Measurements from ENCODE around the gene FGD4. TPM values are rescaled to one million over a fixed set of nuclear protein-coding genes. Genes with fewer than 3 reads are reported as not detected.
A peak's percentile ranks its signal among the peaks of the same experiment; 100 is the strongest.
"Not testable (repeated sequence)": the region's sequence is repeated elsewhere in the genome, so short reads cannot be mapped to it uniquely, and the experiment has no call there.

FGD4 gene
- total RNA-seq, 1 experiment from 2014 or later: 31.6 TPM

DNA sequence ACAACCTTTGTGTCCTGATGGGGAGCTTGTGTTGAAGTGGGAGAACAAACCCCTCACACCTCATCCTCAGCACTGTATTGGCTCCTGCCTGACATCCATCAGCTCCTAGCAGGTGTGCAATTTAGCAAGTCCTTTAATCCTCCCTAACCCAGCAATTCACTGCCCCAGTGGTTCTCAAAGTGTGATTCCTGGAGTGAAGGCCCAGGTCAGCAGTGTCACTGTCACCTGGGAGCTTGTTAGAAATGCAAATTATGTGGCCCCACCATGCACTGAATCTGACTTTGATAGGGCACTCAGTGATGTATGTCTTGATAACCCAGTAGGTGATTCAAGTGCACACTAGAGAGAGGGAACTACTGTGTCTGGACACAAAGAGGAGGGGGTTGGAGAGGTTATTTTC is 133.6 kb downstream of the FGD4 start:
- Mint-ChIP-seq H3K27ac (ENCODE audit: unreplicated experiment) (no peak overlapping the region), H3K36me3 (ENCODE audit: insufficient read depth, unreplicated experiment) (peaks cover 7% of the 10 kb centered on the region), H3K9me3 (ENCODE audit: unreplicated experiment) (no peaks in the 10 kb centered on the region), H3K4me1 (ENCODE audit: low read depth, unreplicated experiment) (peaks cover 40% of the 10 kb centered on the region), H3K27me3 (ENCODE audit: insufficient read depth, unreplicated experiment) (no peaks in the 10 kb centered on the region), H3K4me3 (ENCODE audit: unreplicated experiment) (no peak overlapping the region)
- H3K36me3 ChIP-seq (ENCODE audit: control insufficient read depth, insufficient read depth, low read length): 0 out of 2 replicates have a peak, but pooled peaks cover 2% of the 10 kb centered on the region
- no peaks in the 10 kb centered on the region for H3K27me3 ChIP-seq (replicated peaks; ENCODE audit: control insufficient read depth, insufficient read depth, low read length)
- no TSS peak for BruUV-seq (replicated peaks)
- no peak overlapping the region for H3K4me3 ChIP-seq (ENCODE audit: low read depth, low read length)
- ChIA-PET POLR2A (interaction anchor here (0.7 kb wide), 1 partner anchor 134 kb away, joined by 5 read pairs; the partner anchor contains the start of gene FGD4), CTCF (interaction anchor here (0.9 kb wide), 1 partner anchor 10 kb away, joined by 3 read pairs; no protein-coding TSS in a partner anchor)
- intact Hi-C loops (cut with micrococcal nuclease; ENCODE audit: unreplicated experiment): loop anchor here (10.0 kb wide), 1 partner anchor 122 kb away; no protein-coding TSS in a partner anchor
- H3K4me1 ChIP-seq: peaks cover 46% of the 10 kb centered on the region
- no peak for DNase-seq
- H3K9me3 ChIP-seq: no peaks in the 10 kb centered on the region
- TF ChIP-seq, protein P1, sequence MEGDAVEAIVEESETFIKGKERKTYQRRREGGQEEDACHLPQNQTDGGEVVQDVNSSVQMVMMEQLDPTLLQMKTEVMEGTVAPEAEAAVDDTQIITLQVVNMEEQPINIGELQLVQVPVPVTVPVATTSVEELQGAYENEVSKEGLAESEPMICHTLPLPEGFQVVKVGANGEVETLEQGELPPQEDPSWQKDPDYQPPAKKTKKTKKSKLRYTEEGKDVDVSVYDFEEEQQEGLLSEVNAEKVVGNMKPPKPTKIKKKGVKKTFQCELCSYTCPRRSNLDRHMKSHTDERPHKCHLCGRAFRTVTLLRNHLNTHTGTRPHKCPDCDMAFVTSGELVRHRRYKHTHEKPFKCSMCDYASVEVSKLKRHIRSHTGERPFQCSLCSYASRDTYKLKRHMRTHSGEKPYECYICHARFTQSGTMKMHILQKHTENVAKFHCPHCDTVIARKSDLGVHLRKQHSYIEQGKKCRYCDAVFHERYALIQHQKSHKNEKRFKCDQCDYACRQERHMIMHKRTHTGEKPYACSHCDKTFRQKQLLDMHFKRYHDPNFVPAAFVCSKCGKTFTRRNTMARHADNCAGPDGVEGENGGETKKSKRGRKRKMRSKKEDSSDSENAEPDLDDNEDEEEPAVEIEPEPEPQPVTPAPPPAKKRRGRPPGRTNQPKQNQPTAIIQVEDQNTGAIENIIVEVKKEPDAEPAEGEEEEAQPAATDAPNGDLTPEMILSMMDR (IDR thresholded peaks at IDR 0.05; ENCODE audit: insufficient read depth in 1 of 2, low read depth in 1 of 2, low read length in 1 of 2, severe bottlenecking in 1 of 2, unreplicated experiment in 1 of 2): no peak

DNA sequence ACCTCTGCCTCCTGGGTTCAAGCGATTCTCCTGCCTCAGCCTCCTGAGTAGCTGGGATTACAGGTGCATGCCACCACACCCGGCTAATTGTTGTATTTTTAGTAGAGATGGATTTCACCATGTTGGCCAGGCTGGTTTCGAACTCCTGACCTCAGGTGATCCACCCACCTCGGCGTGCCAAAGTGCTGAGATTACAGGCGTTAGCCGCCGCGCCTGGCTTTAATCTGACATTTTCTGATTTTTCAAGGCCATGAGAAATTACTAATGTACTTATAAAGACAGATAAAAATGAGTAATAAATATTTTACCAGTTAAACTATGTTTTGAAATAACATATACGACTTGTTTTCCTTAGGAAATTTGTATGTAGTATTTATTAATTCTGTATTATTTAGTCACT is 134.1 kb downstream of the FGD4 start:
- DNase-seq; H3K27me3 ChIP-seq (replicated peaks; ENCODE audit: control insufficient read depth, insufficient read depth, low read length); POLR2A ChIA-PET; H3K4me3 ChIP-seq (ENCODE audit: low read depth, low read length); H3K4me3 Mint-ChIP-seq (ENCODE audit: unreplicated experiment); BruUV-seq (replicated peaks); H3K9me3 Mint-ChIP-seq (ENCODE audit: unreplicated experiment); H3K9me3 ChIP-seq; H3K27ac Mint-ChIP-seq (ENCODE audit: unreplicated experiment); H3K27me3 Mint-ChIP-seq (ENCODE audit: insufficient read depth, unreplicated experiment); H3K36me3 ChIP-seq (ENCODE audit: control insufficient read depth, insufficient read depth, low read length); H3K36me3 Mint-ChIP-seq (ENCODE audit: insufficient read depth, unreplicated experiment): not testable (repeated sequence)
- H3K4me1 ChIP-seq: peaks cover 46% of the 10 kb centered on the region
- peaks cover 40% of the 10 kb centered on the region for H3K4me1 Mint-ChIP-seq (ENCODE audit: low read depth, unreplicated experiment)
- intact Hi-C loops (cut with micrococcal nuclease; ENCODE audit: unreplicated experiment): loop anchor here (10.0 kb wide), 1 partner anchor 121 kb away; no protein-coding TSS in a partner anchor
- CTCF ChIA-PET: interaction anchor here (1.0 kb wide), 1 partner anchor 55 kb away, joined by 3 read pairs; no protein-coding TSS in a partner anchor

DNA sequence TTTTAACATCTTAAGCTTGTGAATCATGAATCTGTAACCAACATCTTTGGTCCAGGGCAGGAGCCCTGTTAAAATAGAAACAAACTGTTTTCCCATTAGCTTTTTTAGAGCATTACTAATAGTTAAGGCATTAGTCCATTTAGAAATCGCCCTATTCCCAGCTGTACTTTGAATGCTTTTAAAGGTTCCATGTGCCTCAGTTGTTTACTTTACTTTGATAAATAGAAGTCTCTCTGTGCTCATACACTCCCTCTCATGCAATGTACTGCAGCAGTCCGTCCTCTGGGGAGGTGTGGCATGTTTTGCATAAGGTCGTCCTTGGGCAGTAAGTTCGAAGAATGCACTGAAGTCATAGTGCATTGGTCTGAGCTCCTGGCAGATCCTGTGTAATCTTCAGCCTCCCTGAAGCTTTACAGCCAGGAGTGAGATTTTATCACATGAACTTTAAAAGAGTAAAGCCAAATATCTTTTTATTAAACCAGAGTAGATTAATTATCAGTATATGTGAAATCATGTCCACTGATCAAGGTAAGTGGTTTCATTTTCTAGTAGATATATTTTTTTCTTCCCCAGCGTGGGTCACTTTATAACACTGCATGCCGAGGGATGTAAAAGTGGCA is 134.7 kb downstream of the FGD4 start:
- ChIA-PET POLR2A (interaction anchor here (0.6 kb wide), 1 partner anchor 1838 kb away, joined by 15 read pairs; the partner anchor contains the start of gene IPO8), CTCF (interaction anchor here (0.6 to 1.0 kb wide), 2 partner anchors 55 to 222 kb away, joined by 3 read pairs; partner anchors contain the start of gene YARS2)
- peaks cover 46% of the 10 kb centered on the region for H3K4me1 ChIP-seq
- peak; percentile 85 to 88 for DNase-seq
- no peak overlapping the region; the same call in 1 of the 2 replicates for H3K4me3 ChIP-seq (ENCODE audit: low read depth, low read length)
- no peaks in the 10 kb centered on the region for H3K9me3 ChIP-seq
- H3K36me3 ChIP-seq (ENCODE audit: control insufficient read depth, insufficient read depth, low read length): 0 out of 2 replicates have a peak, but pooled peaks cover 2% of the 10 kb centered on the region
- no peaks in the 10 kb centered on the region for H3K9me3 Mint-ChIP-seq (ENCODE audit: unreplicated experiment)
- no TSS peak for BruUV-seq (replicated peaks)
- peak overlapping the region; percentile 74 for H3K27ac Mint-ChIP-seq (ENCODE audit: unreplicated experiment)
- H3K27me3 ChIP-seq (replicated peaks; ENCODE audit: control insufficient read depth, insufficient read depth, low read length): no peaks in the 10 kb centered on the region
- H3K36me3 Mint-ChIP-seq (ENCODE audit: insufficient read depth, unreplicated experiment): peaks cover 7% of the 10 kb centered on the region
- H3K4me3 Mint-ChIP-seq (ENCODE audit: unreplicated experiment): peak overlapping the region; percentile 62
- intact Hi-C loops (cut with micrococcal nuclease; ENCODE audit: unreplicated experiment): loop anchor here (1.0 to 10.0 kb wide), 4 partner anchors 9 to 121 kb away; no protein-coding TSS in a partner anchor
- no peaks in the 10 kb centered on the region for H3K27me3 Mint-ChIP-seq (ENCODE audit: insufficient read depth, unreplicated experiment)
- peaks cover 40% of the 10 kb centered on the region for H3K4me1 Mint-ChIP-seq (ENCODE audit: low read depth, unreplicated experiment)
- TF ChIP-seq, protein P1 (IDR thresholded peaks at IDR 0.05; ENCODE audit: insufficient read depth in 1 of 2, low read depth in 1 of 2, low read length in 1 of 2, severe bottlenecking in 1 of 2, unreplicated experiment in 1 of 2): no peak

Data from Caco-2 (cell line).